GM13977 (cell line): ENCODE measurements around the gene FKBP15.

Experiments
- DNase-seq: peaks from one replicate; pipeline ENCODE4 v3.0.0; 2012; ENCODE audit warnings: low spot score
- in situ Hi-C: fragments of 300-500 bp; cut with MboI; formaldehyde crosslinking; loops from one replicate; pipeline ENCODE4 v1.12.0; 2022; ENCODE audit warnings: low sequenced_read_pairs, low pct_unique_long_range_greater_than_20kb, mixed read lengths, inconsistent platforms; ENCODE audit not compliant: unreplicated experiment
- TF ChIP-seq, protein P1 (sequence below): IDR thresholded peaks from 2 replicates; pipeline ENCODE4 v1.5.1; 2012; ENCODE audit warnings: mild to moderate bottlenecking, control low read depth; ENCODE audit not compliant: insufficient read depth; ENCODE audit errors: extremely low read depth, missing control alignments

Gene FKBP15

DNA sequence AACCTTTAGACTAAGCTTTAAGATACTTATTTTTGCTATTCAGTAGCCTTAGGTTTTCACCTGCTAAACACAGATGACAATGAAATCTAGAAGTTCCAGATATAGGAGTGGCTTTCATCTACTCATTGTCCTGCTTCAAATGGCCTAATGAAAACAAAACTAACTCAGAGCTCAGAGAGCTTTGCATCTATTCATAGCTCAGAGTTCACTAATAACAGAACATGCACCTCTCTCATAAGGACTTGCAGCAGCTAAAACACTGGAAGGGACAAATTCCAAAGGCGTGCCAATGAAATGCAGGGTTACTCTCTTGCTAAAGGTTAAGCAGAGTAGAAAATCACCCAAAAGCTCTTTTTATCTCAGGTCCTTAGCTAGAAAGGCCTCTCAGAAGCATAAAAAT lies 41.2 kb downstream of the FKBP15 start:
- DNase-seq: peak; percentile 21
- TF ChIP-seq, protein P1, sequence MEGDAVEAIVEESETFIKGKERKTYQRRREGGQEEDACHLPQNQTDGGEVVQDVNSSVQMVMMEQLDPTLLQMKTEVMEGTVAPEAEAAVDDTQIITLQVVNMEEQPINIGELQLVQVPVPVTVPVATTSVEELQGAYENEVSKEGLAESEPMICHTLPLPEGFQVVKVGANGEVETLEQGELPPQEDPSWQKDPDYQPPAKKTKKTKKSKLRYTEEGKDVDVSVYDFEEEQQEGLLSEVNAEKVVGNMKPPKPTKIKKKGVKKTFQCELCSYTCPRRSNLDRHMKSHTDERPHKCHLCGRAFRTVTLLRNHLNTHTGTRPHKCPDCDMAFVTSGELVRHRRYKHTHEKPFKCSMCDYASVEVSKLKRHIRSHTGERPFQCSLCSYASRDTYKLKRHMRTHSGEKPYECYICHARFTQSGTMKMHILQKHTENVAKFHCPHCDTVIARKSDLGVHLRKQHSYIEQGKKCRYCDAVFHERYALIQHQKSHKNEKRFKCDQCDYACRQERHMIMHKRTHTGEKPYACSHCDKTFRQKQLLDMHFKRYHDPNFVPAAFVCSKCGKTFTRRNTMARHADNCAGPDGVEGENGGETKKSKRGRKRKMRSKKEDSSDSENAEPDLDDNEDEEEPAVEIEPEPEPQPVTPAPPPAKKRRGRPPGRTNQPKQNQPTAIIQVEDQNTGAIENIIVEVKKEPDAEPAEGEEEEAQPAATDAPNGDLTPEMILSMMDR: no peak
- in situ Hi-C loops: no loop called here

DNA sequence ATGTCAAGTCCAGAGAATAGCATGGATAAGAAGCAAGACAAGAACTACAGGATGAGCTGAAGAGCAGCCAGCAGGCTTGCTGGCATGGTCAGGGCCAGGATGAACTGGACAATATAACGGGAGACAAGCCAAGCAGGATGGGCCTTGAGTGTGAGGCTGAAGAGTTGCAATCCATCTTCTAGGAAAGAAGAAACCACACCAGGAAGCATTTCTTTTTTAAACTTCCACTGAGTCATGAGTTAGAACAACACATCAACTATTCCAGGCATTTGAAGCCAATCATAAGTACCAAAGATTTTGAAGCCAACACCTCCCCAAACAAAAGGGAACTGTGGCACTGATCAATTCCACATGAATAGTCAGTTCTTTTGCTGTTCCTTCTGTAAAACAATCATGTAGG lies 43.0 kb downstream of the FKBP15 start:
- in situ Hi-C loops: no loop called here
- TF ChIP-seq, protein P1: no peak
- no peak for DNase-seq

DNA sequence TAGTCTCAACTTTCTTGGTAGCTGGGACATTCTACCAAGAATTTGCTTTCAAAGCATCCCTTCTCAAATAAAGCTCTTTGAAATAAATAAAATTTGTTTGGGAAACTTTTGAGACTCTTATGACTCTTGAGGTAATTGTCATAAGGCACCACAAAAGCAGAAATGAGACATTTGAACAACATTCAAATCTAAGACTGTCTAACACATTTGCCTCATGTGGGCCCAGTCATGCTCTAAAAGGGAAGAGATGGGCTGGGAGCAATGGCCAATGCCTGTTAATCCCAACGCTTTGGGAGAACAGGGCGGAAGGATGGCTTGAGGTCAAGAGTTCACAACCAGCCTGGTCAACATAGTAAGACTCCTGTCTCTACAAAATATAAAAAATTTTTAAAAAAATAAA lies 43.8 kb downstream of the FKBP15 start:
- TF ChIP-seq, protein P1: no peak
- in situ Hi-C loops: no loop called here
- DNase-seq: no peak

DNA sequence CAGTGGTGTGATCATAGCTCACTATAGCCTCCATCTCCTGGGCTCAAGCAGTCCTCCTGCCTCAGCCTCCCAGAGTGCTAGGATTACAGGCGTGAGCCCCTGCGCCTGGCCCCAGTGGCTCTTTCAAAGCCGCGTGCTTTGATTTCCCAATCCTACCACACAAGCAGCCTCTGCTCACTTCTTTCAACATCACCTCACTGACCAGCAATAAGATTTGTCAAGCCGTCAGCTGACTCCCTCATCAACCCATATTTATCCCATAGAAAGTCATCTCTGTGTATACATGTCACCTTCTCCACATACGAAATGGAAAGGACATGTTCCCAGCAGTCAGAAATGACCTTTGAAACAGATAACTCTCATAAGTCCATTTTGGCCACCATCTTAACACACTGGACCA lies 44.3 kb downstream of the FKBP15 start:
- in situ Hi-C loops: no loop called here
- no peak for DNase-seq
- TF ChIP-seq, protein P1: no peak

DNA sequence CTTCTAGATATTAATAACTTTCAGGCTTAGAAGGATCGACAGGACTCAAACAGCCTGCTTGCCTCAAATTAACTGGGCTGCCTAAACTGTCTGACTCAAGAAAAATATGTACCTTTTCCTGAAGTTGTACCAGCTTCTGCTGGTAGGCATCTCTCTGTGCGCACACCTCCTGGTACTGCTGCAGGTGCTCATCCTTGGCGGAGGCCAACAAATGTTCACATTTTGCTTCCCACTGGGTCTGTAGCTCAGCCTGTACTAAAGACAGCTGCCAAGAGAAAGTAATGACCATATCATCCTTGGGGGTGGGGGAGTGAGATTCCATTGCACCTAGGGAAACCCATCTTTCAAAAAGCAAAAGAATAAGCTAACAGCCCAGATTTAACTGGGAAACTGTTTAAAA lies 47.7 kb downstream of the FKBP15 start:
- TF ChIP-seq, protein P1: no peak
- in situ Hi-C loops: no loop called here

DNA sequence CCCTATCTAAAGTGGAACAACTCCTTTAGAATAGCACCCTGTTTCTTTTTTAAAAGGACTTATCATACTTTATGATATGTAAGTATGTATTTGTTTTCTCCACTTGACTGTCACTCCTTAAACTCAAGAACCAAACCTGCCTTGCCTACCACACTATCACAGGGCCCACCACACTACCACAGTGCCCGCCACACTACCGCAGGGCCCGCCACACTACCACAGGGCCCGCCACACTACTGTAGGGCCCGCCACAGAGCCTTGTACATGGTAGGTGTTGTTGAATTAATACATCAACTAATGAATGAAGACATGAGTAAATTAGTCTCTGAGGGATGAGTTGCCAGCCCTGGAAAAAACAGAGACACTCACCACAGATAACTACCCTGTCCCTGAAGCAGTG lies 52.3 kb downstream of the FKBP15 start:
- TF ChIP-seq, protein P1: no peak

More for the DNA sequence above, 47.7 kb downstream of the FKBP15 start:
- no peak for DNase-seq

DNA sequence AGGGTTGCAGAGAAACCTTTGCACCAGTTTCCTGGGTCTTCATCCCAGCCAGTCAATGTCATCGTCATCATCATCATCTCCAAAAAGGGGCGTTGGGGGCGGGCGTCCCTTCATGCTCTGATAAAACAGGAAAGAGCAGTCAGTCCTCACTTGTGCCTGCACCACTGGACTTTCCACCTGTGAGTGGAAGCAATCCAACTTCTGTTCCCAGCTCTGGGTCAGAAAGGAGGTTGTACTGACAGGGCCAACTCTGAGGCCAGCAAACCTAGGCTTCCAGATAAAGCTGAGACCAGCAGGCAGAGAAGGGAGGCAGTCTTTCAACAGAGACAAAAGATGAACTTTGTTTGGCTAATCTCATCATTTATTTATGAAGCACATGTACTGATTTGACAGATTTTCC lies 55.0 kb downstream of the FKBP15 start:
- DNase-seq: no peak
- in situ Hi-C loops: no loop called here
- TF ChIP-seq, protein P1: no peak

More for the DNA sequence above, 52.3 kb downstream of the FKBP15 start:
- no peak for DNase-seq
- in situ Hi-C loops: no loop called here
